Mucosa of stomach (tissue), 1 donor: ENCODE measurements around the gene INSC.

ENCODE experiments used
- H3K27me3 ChIP-seq: one replicate; pipeline ENCODE4 v1.7.0; 2013; ENCODE audit warnings: mild to moderate bottlenecking, low read length; ENCODE audit not compliant: control insufficient read depth, insufficient read depth
- H3K36me3 ChIP-seq: one replicate; pipeline ENCODE4 v1.7.0; 2013; ENCODE audit warnings: low read length; ENCODE audit not compliant: control insufficient read depth, insufficient read depth
- H3K4me1 ChIP-seq: one replicate; pipeline ENCODE4 v1.7.0; 2013; ENCODE audit warnings: mild to moderate bottlenecking, low read length; ENCODE audit not compliant: control insufficient read depth, insufficient read depth
- H3K4me3 ChIP-seq: one replicate; pipeline ENCODE4 v1.7.0; 2013; ENCODE audit warnings: low read length
- H3K9ac ChIP-seq: one replicate; pipeline ENCODE4 v1.7.0; 2013; ENCODE audit warnings: mild to moderate bottlenecking, low read length, moderate library complexity
- H3K9me3 ChIP-seq: one replicate; pipeline ENCODE4 v1.7.0; 2013; ENCODE audit warnings: mild to moderate bottlenecking, low read length, moderate library complexity; ENCODE audit not compliant: control insufficient read depth
- donor health status: Pancreatic carcinoma.

The INSC gene

DNA sequence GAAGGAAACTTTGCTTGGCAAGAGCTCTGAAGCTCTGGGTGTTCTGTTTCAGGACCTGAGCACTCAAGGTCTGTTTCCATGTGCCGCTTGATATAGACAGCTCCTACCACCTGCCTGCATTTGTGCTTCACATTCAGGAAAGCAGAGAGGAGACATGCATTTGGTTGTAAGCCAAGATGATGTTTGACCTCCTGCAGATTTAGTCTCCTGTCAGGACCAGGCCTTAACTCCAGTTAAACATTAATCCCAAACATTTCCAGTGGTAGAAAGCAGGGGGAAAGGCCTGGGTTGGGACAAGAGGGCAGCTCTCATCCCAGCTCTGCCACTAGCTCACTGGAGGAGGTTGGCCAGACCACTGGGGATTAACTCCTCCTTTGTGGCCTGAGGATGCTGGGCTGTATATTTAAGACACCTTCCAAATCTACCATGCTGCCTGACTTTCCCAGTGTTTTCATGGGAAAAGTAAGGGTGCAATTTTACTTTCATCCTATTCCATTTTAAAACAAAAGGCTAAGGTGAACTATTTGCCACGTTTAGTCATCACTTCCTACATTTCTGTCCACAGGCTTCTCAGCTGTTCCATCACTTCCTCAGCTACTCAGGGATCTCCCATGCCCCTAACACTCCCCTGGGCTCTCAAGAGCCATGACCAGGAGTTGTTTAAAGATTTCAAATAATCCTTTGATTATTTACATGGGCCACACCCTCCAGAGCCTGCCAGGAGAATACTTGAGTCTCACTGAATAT lies 80.9 kb downstream of the INSC start:
- no peak overlapping the region for H3K9ac ChIP-seq
- H3K9me3 ChIP-seq = no peaks in the 10 kb centered on the region
- H3K4me3 ChIP-seq = no peak overlapping the region
- no peaks in the 10 kb centered on the region for H3K36me3 ChIP-seq
- no peaks in the 10 kb centered on the region for H3K27me3 ChIP-seq
- peaks cover 22% of the 10 kb centered on the region for H3K4me1 ChIP-seq

- no peaks in the 10 kb centered on the region for H3K27me3 ChIP-seq
- H3K4me3 ChIP-seq = no peak overlapping the region
- H3K36me3 ChIP-seq = no peaks in the 10 kb centered on the region
- peaks cover 22% of the 10 kb centered on the region for H3K4me1 ChIP-seq
- no peak overlapping the region for H3K9ac ChIP-seq
- H3K9me3 ChIP-seq = no peaks in the 10 kb centered on the region
These were observed 82.0 kb downstream of the INSC start for GRCh38 chr11:15196704-15197103.

DNA sequence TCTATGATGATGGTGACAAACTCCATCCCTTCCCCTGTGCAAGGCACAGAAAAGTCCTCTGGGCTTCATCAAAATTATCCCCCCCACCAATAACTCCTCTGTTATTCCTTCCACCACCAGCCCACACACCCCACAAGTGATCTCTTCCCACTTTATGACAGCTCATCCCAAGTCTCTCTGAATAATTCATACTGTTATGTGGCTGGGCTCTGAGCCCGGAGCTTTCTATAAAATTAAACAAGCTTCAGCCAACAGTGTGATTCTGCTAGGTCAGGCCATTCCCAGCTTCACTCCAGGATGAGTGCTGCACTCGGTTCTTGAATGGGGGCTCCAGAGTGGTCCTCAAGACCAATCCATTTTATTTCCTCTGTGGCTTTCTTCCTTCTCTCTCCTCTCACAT lies 83.0 kb downstream of the INSC start:
- no peaks in the 10 kb centered on the region for H3K9me3 ChIP-seq
- no peak overlapping the region for H3K4me3 ChIP-seq
- H3K27me3 ChIP-seq = no peaks in the 10 kb centered on the region
- H3K4me1 ChIP-seq = peaks cover 22% of the 10 kb centered on the region
- no peaks in the 10 kb centered on the region for H3K36me3 ChIP-seq
- H3K9ac ChIP-seq = no peak overlapping the region

- H3K4me3 ChIP-seq = no peak overlapping the region
- H3K9me3 ChIP-seq = no peaks in the 10 kb centered on the region
- no peak overlapping the region for H3K9ac ChIP-seq
- H3K27me3 ChIP-seq = no peaks in the 10 kb centered on the region
- H3K36me3 ChIP-seq = no peaks in the 10 kb centered on the region
- peaks cover 22% of the 10 kb centered on the region for H3K4me1 ChIP-seq
These were observed 83.6 kb downstream of the INSC start for GRCh38 chr11:15198284-15198683.

- no peak overlapping the region for H3K4me3 ChIP-seq
- no peak overlapping the region for H3K9ac ChIP-seq
- peaks cover 21% of the 10 kb centered on the region for H3K4me1 ChIP-seq
- H3K9me3 ChIP-seq = no peaks in the 10 kb centered on the region
- no peaks in the 10 kb centered on the region for H3K27me3 ChIP-seq
- H3K36me3 ChIP-seq = no peaks in the 10 kb centered on the region
These were observed 85.0 kb downstream of the INSC start for GRCh38 chr11:15199693-15200092.

DNA sequence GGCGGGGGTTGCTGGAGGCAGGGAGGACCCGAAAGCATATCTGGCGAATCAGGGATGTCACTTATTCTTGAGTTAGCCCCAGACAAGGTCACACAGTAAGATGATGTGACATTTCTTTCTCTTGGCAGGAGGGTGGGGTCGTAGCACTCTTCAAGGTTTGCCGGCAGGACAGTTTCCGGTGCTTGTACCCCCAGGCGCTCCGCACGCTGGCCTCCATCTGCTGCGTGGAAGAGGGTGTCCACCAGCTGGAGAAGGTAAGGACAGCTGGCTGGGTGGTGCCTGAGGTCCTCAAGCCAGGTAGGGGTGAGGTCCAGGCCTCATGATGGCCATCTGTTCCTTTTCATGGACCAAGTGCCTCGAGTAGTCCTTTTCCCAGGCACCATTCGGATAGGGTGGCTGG lies 86.0 kb downstream of the INSC start:
- Histone ChIP-seq H3K27me3 (no peaks in the 10 kb centered on the region), H3K9me3 (no peaks in the 10 kb centered on the region), H3K4me1 (peaks cover 10% of the 10 kb centered on the region), H3K36me3 (no peaks in the 10 kb centered on the region), H3K9ac (no peak overlapping the region), H3K4me3 (no peak overlapping the region)

GRCh38 chr11:15201586-15201985 lies 86.9 kb downstream of the INSC start:
- H3K9me3 ChIP-seq = no peaks in the 10 kb centered on the region
- H3K4me3 ChIP-seq = no peak overlapping the region
- H3K36me3 ChIP-seq = no peaks in the 10 kb centered on the region
- no peaks in the 10 kb centered on the region for H3K27me3 ChIP-seq
- H3K4me1 ChIP-seq = peaks cover 2% of the 10 kb centered on the region
- H3K9ac ChIP-seq = no peak overlapping the region

DNA sequence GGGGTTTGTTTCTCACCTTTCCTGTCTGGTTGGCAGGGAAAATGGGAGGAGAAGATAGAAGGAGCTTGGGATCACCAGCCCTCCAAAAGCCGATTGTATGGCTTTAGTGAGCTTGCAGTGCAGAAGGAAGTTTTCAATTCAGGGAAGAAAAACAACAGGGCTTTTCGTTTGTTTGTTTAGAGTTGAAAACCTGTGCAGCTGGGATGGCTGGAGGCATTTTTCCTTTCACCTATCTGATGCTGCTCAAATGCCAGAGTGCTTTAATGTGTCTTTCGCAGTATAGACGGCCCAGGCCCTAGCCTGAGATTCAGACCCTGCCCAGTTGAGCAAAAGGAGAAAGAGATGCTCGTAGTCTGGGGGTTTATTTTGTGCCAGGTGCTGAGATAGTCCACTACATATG lies 87.9 kb downstream of the INSC start:
- H3K9me3 ChIP-seq = no peaks in the 10 kb centered on the region
- H3K9ac ChIP-seq = no peak overlapping the region
- H3K36me3 ChIP-seq = no peaks in the 10 kb centered on the region
- no peaks in the 10 kb centered on the region for H3K27me3 ChIP-seq
- no peaks in the 10 kb centered on the region for H3K4me1 ChIP-seq
- no peak overlapping the region for H3K4me3 ChIP-seq

DNA sequence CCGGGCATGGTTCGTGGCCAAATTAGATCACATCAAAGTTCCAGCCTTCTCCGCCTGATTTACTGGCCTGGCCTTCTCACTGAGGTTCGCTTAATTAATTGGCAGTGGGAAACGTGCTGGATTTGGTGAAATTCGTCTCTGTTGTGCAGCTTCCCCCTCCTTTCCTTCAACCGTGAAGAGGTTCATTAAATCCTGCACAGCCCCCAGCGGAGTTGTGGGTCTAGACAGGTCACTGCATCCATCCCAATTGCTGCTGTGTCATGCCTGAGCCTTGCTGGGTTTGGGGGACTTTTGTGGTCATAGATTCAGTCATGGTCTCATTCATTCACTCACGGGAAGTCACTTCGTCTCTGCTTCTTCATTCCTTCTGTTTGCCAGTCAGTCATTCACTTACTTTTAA lies 90.0 kb downstream of the INSC start:
- no peaks in the 10 kb centered on the region for H3K4me1 ChIP-seq
- H3K27me3 ChIP-seq = peaks cover 7% of the 10 kb centered on the region
- no peaks in the 10 kb centered on the region for H3K9me3 ChIP-seq
- no peak overlapping the region for H3K9ac ChIP-seq
- no peak overlapping the region for H3K4me3 ChIP-seq
- H3K36me3 ChIP-seq = no peaks in the 10 kb centered on the region

DNA sequence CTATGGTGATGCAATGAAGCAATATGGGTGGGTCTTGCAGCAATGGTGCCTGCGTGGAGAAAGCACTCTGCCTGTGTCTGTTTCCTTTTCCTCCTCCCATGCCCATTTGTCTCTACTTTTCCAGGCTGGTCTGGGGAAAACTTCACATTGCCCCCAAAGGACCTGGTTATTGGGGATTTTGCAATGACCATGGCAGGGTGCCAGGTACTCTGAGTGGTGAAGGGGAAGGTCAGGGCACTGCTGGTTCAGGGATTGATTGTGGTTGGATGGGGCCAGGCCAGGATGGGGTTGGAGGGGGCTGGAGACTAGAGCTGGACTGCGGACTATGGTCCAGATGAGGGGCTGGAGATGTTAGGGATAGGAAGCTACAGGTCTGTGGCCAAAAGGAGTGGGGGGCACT lies 92.1 kb downstream of the INSC start:
- Histone ChIP-seq H3K9ac (no peak overlapping the region), H3K4me1 (no peaks in the 10 kb centered on the region), H3K27me3 (peaks cover 7% of the 10 kb centered on the region), H3K36me3 (no peaks in the 10 kb centered on the region), H3K4me3 (no peak overlapping the region), H3K9me3 (no peaks in the 10 kb centered on the region)

DNA sequence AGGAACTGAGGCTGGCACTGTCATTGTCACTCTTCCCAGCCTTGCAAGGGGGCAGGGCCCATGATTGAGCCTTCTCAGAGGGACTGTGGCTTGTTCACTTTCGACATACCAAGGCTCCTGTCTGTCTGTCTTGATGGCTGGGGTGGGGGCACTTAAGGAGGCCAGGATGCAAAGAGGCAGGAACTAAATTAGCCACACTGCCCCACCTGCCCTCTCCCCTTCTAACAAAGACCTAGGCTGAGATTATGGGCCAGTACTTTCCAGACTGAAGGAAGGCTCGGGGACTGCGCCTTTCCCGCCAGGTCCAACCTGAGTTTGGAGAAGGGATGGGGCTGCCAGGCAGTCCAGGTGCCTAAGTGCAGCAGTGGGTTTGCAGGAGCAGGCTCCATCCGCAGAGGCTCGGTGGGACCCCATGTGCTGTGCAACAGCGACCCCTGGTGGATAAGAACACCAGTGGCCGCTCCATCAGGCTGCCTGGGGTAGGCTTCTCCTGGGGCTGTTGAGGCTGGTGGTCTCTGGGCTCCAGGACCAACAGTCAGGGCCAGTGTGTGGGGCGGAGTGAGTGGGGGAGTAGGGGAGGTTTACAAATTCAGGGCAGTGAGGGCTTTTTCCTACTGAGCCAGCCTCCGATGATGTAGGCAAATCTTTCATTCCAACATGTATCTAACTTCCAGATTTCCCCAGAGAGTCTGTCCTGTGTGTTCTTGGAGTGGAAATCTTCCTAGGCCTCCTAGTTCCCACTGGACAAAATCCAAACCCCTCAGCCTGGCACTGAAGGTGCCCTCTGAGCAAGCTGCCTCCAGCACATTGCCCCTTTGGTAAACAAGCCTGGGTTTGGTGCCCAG lies 93.9 kb downstream of the INSC start:
- no peak overlapping the region for H3K9ac ChIP-seq
- H3K36me3 ChIP-seq = no peaks in the 10 kb centered on the region
- peaks cover 7% of the 10 kb centered on the region for H3K27me3 ChIP-seq
- no peaks in the 10 kb centered on the region for H3K9me3 ChIP-seq
- no peak overlapping the region for H3K4me3 ChIP-seq
- H3K4me1 ChIP-seq = no peaks in the 10 kb centered on the region

DNA sequence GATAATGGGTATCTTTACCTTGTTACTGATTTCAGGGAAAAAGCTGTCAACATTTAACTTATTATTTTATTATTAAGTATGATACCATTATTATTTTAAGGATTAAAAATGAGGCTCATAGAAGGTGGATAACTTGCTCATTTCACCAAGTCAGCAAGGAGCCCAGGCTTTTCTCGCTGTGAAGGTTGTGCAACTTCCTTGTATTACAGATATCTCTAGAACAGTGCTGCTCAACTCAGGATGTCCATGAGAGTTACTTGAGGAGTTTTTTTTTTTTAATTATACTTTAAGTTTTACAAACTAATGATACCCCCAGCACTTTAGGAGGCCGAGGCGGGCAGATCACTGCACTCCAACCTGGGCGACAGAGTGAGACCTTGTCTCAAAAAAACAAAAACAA lies 98.2 kb downstream of the INSC start:
- Histone ChIP-seq H3K9ac (no peak overlapping the region), H3K4me3 (no peak overlapping the region), H3K4me1 (no peaks in the 10 kb centered on the region), H3K27me3 (peaks cover 6% of the 10 kb centered on the region), H3K9me3 (no peaks in the 10 kb centered on the region), H3K36me3 (no peaks in the 10 kb centered on the region)
